Posterior vena cava (tissue), 2 donors: Measurements from ENCODE around the gene CLDN19. TPM values are rescaled to one million over a fixed set of nuclear protein-coding genes. Genes with fewer than 3 reads are reported as not detected.
A peak's percentile ranks its signal among the peaks of the same experiment; 100 is the strongest.
"Not testable (repeated sequence)": the region's sequence is repeated elsewhere in the genome, so short reads cannot be mapped to it uniquely, and the experiment has no call there.

Experiments used
- DNase-seq: peaks from one replicate; pipeline ENCODE4 v3.0.0-alpha.2; 2020; ENCODE audit warnings: low spot score
- intact Hi-C, 2 donors: fragments of 100-400 bp; cut with DNase I; formaldehyde crosslinking; loops; one replicate each; pipeline versions ENCODE4 v1.14.1 to v1.14.2; 2022 to 2023
- total RNA-seq, 2 donors: library from RNA; stranded (reverse); fragmentation: NEBNext Ultra II Directional; extraction: Animal tissue kit (Norgen Biotek cat#: 25700); gene quantifications; one replicate each; pipeline ENCODE4 v1.2.1, GENCODE V29; 2021
- donor health status: DM: yes; HTN: yes; CAD: no.
- donor health status: DM: yes; HTN: yes; CAD: no.

Gene CLDN19
- total RNA-seq, 2 donors from 2014 or later: not detected

- intact Hi-C loops: loop anchor here in 1 of 2 donors (5.0 kb wide), 1 partner anchor 82 kb away; the partner anchor contains the start of gene ZNF691
- DNase-seq: no peak
Observed at GRCh38 chr1:42765269-42765668, 25.2 kb upstream of the CLDN19 start.

GRCh38 chr1:42762269-42762668, 22.2 kb upstream of the CLDN19 start:
- intact Hi-C loops: no loop called here
- no peak for DNase-seq

GRCh38 chr1:42761567-42761966, 21.5 kb upstream of the CLDN19 start:
- intact Hi-C loops: no loop called here
- DNase-seq: no peak

DNA sequence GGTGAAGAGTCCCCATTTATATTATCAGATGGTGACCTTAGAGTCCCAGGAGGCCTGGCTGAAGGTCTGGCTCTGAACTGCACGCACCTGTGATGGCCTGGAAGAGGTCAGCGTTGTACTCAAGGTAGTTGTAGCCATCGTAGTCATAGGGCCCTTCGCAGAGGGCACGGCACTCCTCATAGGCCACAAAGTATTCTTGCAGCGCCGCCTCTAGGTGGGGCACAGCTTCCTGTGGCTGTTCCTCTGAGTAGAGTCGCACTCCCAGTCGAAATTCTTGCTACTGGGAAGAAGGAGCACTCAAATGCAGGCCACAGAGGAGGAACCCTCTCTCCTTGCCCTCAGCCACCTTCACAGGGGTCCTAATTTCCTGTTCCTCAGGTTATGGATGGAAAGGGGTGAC, 19.1 kb upstream of the CLDN19 start:
- DNase-seq: no peak
- intact Hi-C loops: no loop called here

DNA sequence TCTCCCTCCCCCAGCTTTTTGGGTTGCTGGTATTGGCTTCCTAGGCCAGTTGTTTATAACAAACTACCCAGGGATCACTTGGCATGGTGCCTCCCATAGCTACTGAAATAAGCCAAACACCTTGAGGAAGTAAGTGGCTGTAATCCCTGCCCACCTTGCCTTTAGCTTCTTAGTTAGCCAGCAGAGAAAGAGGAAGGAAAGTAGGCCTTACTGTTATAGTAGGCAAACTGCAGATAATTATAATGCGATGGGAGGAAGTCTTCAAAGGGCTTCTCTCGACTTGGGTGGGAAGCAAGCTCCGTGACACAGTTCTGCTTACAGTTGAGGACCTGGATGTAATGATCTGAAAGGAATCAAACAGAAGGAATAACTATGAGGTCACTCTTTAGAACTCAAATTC, 18.6 kb upstream of the CLDN19 start:
- intact Hi-C loops: no loop called here
- no peak for DNase-seq

- intact Hi-C loops: no loop called here
- DNase-seq: no peak
Observed at GRCh38 chr1:42757892-42758275, 17.8 kb upstream of the CLDN19 start.

- peak; percentile 67 for DNase-seq
- intact Hi-C loops: no loop called here
Observed at GRCh38 chr1:42756956-42757891, 17.2 kb upstream of the CLDN19 start.

- intact Hi-C loops: no loop called here
- no peak for DNase-seq
Observed at GRCh38 chr1:42753070-42753469, 13.0 kb upstream of the CLDN19 start.

DNA sequence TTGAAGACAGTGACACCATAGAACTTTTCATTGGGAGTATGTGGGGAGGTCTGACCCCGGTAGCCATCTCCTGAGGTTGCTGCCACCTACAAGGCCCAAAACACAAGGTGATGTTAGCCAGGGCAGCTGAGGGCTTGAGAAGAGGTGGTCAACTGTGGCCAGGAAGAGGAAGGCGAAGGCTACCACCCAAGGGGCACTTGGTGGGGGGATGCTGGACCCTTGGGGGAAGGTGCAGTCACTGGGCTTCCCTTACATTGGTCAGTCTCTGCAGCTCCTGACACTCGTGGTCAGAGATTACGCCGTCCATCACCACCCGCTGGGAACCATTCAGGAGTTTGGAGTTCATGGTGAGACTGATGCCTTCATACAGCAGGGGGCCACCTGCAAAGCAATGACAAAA, 12.2 kb upstream of the CLDN19 start:
- intact Hi-C loops: no loop called here
- no peak for DNase-seq

GRCh38 chr1:42751511-42752070, 11.6 kb upstream of the CLDN19 start:
- DNase-seq, intact Hi-C loops: not testable (repeated sequence)

GRCh38 chr1:42750041-42750440, 10.0 kb upstream of the CLDN19 start:
- intact Hi-C loops: no loop called here
- no peak for DNase-seq

- DNase-seq: no peak
- intact Hi-C loops: loop anchor here (10.0 kb wide), 2 partner anchors 164 to 174 kb away; no protein-coding TSS in a partner anchor
Observed at GRCh38 chr1:42748461-42749410, 8.7 kb upstream of the CLDN19 start.

- intact Hi-C loops: loop anchor here (10.0 kb wide), 2 partner anchors 163 to 173 kb away; no protein-coding TSS in a partner anchor
- DNase-seq: no peak
Observed at GRCh38 chr1:42748021-42748420, 8.0 kb upstream of the CLDN19 start.

- intact Hi-C loops: loop anchor here (10.0 kb wide), 2 partner anchors 162 to 172 kb away; no protein-coding TSS in a partner anchor
- no peak for DNase-seq
Observed at GRCh38 chr1:42747125-42747524, 7.1 kb upstream of the CLDN19 start.

GRCh38 chr1:42746436-42747105, 6.5 kb upstream of the CLDN19 start:
- DNase-seq: no peak
- intact Hi-C loops: loop anchor here (10.0 kb wide), 2 partner anchors 162 to 172 kb away; no protein-coding TSS in a partner anchor

GRCh38 chr1:42745851-42746250, 5.8 kb upstream of the CLDN19 start:
- intact Hi-C loops: loop anchor here (10.0 kb wide), 2 partner anchors 161 to 171 kb away; no protein-coding TSS in a partner anchor
- DNase-seq: no peak

GRCh38 chr1:42744148-42744413, 4.0 kb upstream of the CLDN19 start:
- DNase-seq: no peak
- intact Hi-C loops: loop anchor here (10.0 kb wide), 2 partner anchors 159 to 169 kb away; no protein-coding TSS in a partner anchor

DNA sequence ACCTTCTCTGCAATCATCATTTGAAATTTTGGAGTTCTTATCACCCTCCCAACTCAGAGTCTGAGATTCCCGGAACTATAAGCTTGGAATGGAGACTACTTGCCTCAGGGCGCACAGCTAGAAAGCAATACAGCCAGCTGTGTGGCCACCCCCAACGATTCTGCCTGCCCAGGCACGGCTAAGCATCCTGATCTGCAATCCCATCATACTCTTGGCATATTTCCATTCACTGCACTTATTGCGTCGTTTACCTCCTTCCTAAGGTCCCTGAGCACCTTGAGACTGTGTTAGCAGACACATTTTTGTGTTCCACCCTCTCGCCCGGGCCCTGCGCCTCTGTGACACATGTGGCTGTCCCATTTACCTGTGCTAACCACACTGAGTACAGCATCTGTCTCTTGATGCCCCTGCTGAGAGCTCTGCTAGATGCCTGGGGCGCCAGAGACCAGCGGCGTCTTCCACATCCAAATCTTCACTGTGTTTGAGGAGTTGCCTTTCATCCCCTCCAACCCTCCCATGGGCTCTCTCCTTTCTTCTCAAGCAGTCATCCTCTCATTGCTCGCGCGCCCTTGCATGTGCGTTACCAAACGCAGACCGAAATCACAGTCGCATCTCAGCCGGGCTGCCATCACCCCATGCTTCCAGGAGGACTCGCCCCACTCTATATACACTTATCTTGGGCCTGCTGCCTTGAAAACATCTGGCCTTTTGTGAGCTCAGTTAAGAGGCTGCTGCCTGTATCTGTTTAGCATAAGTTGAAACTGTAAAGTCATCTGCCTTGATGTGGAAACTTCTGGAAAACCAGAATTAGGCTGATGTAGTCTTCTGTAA, 3.5 kb upstream of the CLDN19 start:
- DNase-seq: no peak
- intact Hi-C loops: loop anchor here (10.0 kb wide), 2 partner anchors 159 to 169 kb away; no protein-coding TSS in a partner anchor
